GM12872 (cell line): ENCODE results near the gene CLCN2.

Source experiments
- TF ChIP-seq, protein P1 (sequence below): IDR thresholded peaks from 3 replicates; pipeline ENCODE4 v1.5.1; 2011; ENCODE audit warnings: low read depth, mild to moderate bottlenecking, low read length, moderate library complexity; ENCODE audit not compliant: insufficient read depth

CLCN2 gene

DNA sequence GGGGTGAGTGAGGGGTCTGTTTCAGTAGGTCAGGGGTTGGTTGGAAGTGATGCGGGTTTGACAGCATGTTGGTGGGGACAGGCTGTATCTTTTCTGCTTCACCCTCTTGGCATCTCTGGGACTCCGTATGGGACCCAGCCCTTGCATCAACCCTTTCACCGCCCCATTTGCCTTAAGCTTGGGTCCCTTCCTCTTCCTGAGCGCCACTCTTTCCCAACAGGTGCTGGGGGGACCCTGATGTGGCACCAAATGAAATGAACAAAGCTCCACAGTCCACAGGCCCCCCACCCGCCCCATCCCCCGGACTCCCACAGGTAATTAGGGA, 45.9 kb downstream of the CLCN2 start:
- TF ChIP-seq, protein P1, sequence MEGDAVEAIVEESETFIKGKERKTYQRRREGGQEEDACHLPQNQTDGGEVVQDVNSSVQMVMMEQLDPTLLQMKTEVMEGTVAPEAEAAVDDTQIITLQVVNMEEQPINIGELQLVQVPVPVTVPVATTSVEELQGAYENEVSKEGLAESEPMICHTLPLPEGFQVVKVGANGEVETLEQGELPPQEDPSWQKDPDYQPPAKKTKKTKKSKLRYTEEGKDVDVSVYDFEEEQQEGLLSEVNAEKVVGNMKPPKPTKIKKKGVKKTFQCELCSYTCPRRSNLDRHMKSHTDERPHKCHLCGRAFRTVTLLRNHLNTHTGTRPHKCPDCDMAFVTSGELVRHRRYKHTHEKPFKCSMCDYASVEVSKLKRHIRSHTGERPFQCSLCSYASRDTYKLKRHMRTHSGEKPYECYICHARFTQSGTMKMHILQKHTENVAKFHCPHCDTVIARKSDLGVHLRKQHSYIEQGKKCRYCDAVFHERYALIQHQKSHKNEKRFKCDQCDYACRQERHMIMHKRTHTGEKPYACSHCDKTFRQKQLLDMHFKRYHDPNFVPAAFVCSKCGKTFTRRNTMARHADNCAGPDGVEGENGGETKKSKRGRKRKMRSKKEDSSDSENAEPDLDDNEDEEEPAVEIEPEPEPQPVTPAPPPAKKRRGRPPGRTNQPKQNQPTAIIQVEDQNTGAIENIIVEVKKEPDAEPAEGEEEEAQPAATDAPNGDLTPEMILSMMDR: no peak

DNA sequence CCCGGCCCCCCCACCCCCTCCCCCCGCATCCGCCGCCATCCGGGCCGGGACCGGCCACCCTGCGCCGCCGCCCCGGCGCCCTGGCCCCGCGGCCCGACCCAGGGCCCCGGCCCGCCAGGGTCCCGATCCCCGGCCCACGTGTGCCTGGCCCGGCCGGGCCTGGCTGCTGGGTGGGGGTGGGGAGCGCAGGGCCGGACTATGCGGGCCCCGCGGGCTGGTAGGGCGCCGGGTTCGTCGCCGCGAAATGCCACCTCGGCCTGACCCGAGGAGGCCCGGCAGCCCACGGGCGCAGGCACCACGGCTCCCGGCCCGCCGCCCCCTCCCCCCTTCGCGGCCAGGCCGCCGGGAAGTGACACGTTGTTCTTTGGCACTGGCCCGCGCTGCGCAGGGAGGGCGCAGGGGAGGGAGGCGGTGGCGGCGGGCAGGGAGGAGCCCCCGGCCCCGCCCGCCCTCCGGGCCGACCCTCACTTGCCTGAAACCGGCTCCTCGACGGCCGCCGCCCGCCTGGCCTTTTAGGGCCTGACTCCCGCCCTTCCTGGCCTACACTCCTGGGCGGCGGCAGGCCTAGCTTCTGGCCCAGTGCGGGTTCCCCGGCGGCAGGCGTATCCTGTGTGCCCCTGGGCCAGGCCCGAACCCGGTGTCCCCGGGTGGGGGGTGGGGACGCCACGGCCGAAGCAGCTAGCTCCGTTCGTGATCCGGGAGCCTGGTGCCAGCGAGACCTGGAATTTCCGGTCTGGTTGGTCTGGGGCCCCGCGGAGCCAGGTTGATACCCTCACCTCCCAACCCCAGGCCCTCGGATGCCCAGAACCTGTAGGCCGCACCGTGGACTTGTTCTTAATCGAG, 46.5 kb downstream of the CLCN2 start:
- TF ChIP-seq, protein P1: no peak

DNA sequence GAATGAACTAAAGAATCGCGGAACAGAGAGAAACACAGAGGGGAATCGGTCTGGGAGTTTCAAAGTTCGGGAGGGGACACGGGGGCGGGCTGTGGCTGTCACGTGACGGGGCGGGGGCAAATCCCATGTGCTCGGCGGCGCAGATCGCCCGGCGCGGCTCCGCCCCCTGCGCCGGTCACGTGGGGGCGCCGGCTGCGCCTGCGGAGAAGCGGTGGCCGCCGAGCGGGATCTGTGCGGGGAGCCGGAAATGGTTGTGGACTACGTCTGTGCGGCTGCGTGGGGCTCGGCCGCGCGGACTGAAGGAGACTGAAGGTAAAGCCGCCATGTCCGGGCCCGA, 47.1 kb downstream of the CLCN2 start, which contains the start of gene EIF4G1:
TSS of gene EIF4G1 (plus strand) at position 244 of the 337 bp plus-strand sequence. CDS start 1,191 bp downstream, outside the sequence.
- TF ChIP-seq, protein P1: no peak

DNA sequence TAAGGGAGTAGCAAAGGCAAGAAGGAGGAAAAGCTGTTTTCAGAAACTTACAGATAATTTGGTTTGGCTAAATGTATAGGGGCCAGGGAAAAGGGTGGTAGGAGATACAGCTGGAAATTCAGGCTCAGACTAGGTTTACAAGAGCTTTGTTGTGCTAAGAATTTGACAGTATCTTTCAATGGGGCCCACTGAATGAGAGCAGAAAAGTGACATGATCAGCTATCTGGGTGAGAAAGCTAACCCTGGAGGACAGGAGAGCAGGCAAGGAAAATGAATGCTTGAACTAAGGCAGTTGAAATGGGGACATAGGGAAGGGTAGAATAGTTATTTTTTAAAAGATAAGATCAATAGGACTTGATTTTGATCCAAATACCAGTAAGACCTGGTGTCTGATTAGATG, 49.8 kb downstream of the CLCN2 start:
- TF ChIP-seq, protein P1: no peak

DNA sequence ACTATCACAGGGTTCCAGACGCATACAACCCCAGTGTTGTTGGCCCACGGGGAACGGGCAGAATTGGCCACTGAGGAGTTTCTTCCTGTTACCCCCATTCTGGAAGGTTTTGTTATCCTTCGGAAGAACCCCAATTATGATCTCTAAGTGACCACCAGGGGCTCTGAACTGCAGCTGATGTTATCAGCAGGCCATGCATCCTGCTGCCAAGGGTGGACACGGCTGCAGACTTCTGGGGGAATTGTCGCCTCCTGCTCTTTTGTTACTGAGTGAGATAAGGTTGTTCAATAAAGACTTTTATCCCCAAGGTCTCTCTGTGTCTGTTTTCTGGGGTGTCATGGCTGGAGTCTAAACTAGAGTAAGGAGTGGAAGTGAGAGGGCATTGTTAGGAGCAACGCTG, 52.7 kb downstream of the CLCN2 start:
- TF ChIP-seq, protein P1: no peak

DNA sequence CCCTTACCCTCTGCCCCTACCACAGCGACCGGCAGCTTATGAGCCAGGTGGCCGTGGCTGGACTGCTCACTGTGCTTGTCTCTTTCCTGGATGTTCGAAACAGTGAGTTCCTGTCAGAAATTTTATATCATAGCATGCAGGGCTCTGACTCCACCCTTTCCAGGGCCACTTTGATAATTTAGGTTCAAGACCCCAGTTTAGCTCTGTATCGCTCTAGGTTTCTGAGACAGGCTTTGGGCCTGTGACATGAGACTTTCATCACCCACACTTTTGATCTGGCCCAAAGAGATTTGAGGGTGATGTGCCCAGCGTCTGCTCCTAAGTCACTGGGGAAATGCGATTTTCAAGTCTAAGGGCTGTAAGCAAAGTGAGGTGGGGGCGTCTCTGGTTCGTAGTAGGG, 53.5 kb downstream of the CLCN2 start:
- TF ChIP-seq, protein P1: no peak

DNA sequence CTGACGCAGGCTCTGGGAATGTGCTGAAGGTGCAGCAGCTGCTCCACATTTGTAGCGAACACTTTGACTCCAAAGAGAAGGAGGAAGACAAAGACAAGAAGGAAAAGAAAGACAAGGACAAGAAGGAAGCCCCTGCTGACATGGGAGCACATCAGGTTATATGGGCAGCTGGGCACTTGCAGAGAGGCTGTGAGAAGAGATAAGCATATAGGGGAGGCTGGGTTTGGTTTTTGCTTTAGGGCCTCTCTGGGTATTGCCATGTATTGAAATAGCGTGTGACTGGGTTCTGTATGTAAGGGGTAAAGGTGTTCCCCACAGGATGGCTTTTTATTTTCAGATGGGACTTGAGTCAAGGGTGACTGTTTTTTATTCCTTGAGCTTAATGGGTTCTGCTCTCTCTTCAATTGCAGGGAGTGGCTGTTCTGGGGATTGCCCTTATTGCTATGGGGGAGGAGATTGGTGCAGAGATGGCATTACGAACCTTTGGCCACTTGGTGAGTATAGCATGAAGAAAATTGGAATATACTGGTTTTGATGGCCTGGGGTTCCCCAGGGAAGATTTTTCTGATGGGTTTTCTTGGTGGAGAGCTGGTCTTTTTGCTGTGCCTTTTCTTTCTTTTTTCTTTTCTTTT, 54.9 kb downstream of the CLCN2 start:
- TF ChIP-seq, protein P1: no peak
